CMK (cell line): ENCODE measurements around the gene CSNK1G2.

Experiments used
- DNase-seq: peaks from one replicate; pipeline ENCODE4 v3.0.0-alpha.2; 2010; ENCODE audit warnings: low read depth

CSNK1G2 gene

GRCh38 chr19:1968279-1969175 lies 27.6 kb downstream of the CSNK1G2 start:
- no peak for DNase-seq

- DNase-seq, result no peak
These were observed 28.4 kb downstream of the CSNK1G2 start for GRCh38 chr19:1969176-1970002.

- DNase-seq, result no peak
These were observed 29.2 kb downstream of the CSNK1G2 start for GRCh38 chr19:1970003-1970805.

- no peak for DNase-seq
These were observed 30.0 kb downstream of the CSNK1G2 start for GRCh38 chr19:1970806-1971502.

GRCh38 chr19:1974381-1975161 lies 33.6 kb downstream of the CSNK1G2 start:
- DNase-seq, result no peak

GRCh38 chr19:1975162-1975480 lies 34.1 kb downstream of the CSNK1G2 start:
- DNase-seq, result no peak

GRCh38 chr19:1977120-1977519 lies 36.1 kb downstream of the CSNK1G2 start:
- no peak for DNase-seq

- no peak for DNase-seq
These were observed 37.4 kb downstream of the CSNK1G2 start for GRCh38 chr19:1978346-1978894.

GRCh38 chr19:1979017-1979416 lies 38.0 kb downstream of the CSNK1G2 start:
- no peak for DNase-seq

- DNase-seq, result no peak
These were observed 38.7 kb downstream of the CSNK1G2 start for GRCh38 chr19:1979642-1980041.

- no peak for DNase-seq
These were observed 39.3 kb downstream of the CSNK1G2 start for GRCh38 chr19:1980091-1980808.

GRCh38 chr19:1980809-1981181 lies 39.8 kb downstream of the CSNK1G2 start:
- DNase-seq, result no peak

GRCh38 chr19:1981253-1981652 lies 40.3 kb downstream of the CSNK1G2 start:
- no peak for DNase-seq

GRCh38 chr19:1984357-1984756 lies 43.4 kb downstream of the CSNK1G2 start:
- DNase-seq, result no peak

- no peak for DNase-seq
These were observed 44.8 kb downstream of the CSNK1G2 start for GRCh38 chr19:1985588-1986356.

- no peak for DNase-seq
These were observed 45.6 kb downstream of the CSNK1G2 start for GRCh38 chr19:1986357-1987162.

GRCh38 chr19:1987197-1988187 lies 46.5 kb downstream of the CSNK1G2 start:
- DNase-seq, result no peak
